ENCODE measurements around the gene SELENBP1.

SELENBP1 gene

DNA sequence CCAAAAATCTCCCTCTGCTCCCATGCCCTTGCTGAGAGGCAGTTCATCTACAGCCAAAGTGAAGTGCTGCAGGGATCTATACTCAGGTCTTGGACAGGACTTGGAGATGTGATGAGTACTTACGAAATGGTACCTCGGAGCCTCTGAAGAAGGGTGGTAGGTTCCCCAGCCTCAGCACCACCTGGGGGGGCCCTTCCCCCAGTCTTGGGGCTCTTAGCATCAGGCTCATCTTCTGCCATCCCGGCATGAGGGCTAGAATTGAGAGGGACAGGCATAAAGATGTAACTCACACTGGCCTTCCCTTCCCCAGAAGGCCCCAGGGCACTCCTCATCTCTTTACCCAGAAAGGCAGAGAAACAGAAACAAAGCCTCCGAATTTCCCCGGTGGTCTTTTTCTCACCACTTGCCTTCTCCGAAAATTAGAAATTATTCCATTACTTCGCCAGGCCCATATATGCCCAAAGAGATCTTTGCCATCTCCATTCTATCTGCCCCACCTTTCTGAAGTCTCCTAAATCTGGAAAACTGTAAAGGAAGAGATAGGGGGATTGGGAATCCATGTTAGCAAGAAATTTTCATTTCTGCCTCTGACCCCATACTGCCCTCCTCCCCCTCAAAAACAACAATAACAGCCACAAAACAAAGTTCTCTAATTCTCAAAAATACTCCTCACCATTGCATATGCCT is 26.3 kb downstream of the SELENBP1 start:
- no peak for DNase-seq (ENCODE audit: low read depth in 1 of 2, low spot score in 1 of 2)

GRCh38 chr1:151344291-151344690 is 28.2 kb downstream of the SELENBP1 start:
- no peak for DNase-seq (ENCODE audit: low read depth in 1 of 2, low spot score in 1 of 2)

DNA sequence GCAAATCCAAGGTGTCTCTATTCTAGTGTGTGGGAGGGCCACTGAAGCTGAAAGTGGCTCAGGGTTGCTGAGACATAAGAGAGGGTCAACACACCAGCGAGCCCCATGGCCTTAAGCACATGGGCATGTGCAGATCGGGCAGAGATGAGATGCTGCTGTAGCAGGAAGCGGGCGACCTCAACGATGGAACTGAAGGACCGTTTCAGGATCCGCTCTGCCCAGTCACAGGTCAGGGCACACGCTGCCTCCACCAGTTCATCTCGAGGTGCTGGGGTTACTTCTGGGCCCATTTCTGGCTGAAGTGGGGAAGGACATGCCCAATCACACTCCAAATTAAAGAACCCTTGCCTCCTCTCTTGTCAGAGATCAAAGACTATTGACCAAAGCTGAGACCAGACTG is 28.9 kb downstream of the SELENBP1 start:
- DNase-seq (ENCODE audit: low read depth in 1 of 2, low spot score in 1 of 2) = no peak

- DNase-seq (ENCODE audit: low read depth in 1 of 2, low spot score in 1 of 2) = no peak
Measured at GRCh38 chr1:151342569-151342968, 29.9 kb downstream of the SELENBP1 start.

- no peak for DNase-seq (ENCODE audit: low read depth in 1 of 2, low spot score in 1 of 2)
Measured at GRCh38 chr1:151342021-151342420, 30.5 kb downstream of the SELENBP1 start.

GRCh38 chr1:151340870-151341754 is 31.4 kb downstream of the SELENBP1 start:
- peak in 1 of 2 donors; percentile 17 for DNase-seq (ENCODE audit: low read depth in 1 of 2, low spot score in 1 of 2)

GRCh38 chr1:151336556-151336955 is 35.9 kb downstream of the SELENBP1 start:
- no peak for DNase-seq (ENCODE audit: low read depth in 1 of 2, low spot score in 1 of 2)

DNA sequence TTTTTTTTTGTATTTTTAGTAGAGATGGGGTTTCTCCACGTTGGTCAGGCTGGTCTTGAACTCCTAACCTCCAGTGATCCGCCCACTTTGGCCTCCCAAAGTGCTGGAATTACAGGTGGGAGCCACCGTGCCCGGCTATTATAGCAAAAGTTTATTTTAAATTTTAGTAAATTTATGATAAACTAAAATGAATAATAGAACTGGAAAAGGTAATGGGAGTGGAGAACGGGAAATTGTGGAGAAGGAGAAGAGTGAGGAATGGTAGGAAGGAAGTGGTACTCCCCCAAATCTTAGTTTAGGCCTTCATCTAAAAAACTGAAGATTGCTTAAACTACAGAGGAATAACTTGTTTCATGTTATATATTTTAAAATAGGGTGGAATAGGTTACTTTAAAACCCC is 37.7 kb downstream of the SELENBP1 start:
- DNase-seq (ENCODE audit: low read depth in 1 of 2, low spot score in 1 of 2) = no peak

DNA sequence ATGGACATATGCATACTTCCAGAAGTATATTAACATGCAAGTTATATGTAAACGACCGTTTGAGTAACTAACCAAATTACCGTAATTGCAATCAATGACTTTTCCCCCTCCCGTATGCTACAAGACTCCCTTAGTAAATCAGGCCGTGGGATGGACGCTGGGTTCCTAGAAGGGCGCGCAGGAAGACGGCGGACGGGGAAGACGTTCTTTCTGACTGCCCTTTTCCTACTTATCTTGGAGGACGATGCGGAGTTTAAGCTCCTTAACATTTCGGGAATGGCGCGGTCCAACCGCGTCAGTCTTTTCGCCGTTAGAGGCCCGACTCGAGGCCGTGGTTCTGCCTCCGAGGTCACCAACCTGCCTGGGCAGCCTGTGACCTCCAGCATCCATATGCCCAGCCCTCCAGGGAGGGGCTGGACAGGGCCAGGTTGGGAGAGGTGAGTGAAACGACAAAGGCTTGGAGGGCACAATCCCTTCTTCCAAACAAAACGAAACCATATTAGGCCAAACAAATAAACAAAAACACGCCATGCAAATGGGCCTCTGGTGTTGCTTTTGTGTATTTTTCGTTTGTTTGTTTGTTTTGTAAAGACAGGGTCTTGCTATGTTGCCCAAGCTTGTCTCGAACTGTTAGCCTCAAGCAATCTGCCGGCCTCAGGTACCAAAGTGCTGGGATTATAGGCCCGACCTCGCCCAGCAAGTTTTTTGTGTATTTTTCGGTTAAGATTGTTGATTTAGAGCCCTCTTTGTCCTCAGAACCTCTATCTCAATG is 44.4 kb downstream of the SELENBP1 start:
- no peak for DNase-seq (ENCODE audit: low read depth in 1 of 2, low spot score in 1 of 2)

DNA sequence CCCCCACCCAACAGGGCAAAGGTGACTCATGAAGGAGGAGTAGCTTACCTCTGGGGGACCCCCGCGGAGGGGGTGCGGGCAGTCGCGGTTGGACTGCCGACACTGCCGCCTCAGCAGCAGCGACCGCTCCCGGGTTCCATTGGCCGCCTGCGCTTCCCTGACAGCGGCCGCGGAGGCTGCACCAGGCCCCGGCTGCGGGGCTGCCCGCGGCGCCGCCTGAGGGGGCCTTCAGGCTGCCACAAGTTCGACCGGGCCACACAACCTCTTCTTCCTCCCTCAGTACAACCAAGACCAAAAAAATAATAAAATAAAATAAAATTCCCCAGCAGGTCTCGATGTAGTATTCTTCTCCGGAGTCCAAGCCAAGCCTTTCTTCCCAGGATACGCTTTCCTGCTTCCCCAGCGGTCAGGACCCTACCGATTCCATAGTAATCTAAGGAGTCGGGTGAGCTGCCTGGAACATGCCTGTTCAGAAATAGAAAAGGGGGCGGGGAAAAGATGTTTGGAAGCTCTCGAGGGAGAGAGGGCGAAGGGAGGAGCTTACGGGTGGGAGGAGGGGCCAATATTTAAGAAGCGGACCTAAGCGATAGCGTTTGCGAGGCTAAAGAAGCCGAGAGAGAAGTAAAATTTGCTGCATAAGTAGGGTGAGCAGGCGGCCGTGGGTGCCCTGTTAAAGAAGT is 45.1 kb downstream of the SELENBP1 start, which contains the start of gene PI4KB:
Gene PI4KB (minus strand): TSS at position 194 of the 680 bp plus-strand sequence. CDS start 10,935 bp downstream, outside the sequence.
- DNase-seq (ENCODE audit: low read depth in 1 of 2, low spot score in 1 of 2) = peak; percentile 63 to 72

GRCh38 chr1:151326619-151327222 is 45.8 kb downstream of the SELENBP1 start:
- DNase-seq (ENCODE audit: low read depth in 1 of 2, low spot score in 1 of 2) = peak; percentile 9 to 34

GRCh38 chr1:151325646-151326429 is 46.7 kb downstream of the SELENBP1 start:
- DNase-seq (ENCODE audit: low read depth in 1 of 2, low spot score in 1 of 2) = no peak

GRCh38 chr1:151325231-151325630 is 47.3 kb downstream of the SELENBP1 start:
- no peak for DNase-seq (ENCODE audit: low read depth in 1 of 2, low spot score in 1 of 2)

DNA sequence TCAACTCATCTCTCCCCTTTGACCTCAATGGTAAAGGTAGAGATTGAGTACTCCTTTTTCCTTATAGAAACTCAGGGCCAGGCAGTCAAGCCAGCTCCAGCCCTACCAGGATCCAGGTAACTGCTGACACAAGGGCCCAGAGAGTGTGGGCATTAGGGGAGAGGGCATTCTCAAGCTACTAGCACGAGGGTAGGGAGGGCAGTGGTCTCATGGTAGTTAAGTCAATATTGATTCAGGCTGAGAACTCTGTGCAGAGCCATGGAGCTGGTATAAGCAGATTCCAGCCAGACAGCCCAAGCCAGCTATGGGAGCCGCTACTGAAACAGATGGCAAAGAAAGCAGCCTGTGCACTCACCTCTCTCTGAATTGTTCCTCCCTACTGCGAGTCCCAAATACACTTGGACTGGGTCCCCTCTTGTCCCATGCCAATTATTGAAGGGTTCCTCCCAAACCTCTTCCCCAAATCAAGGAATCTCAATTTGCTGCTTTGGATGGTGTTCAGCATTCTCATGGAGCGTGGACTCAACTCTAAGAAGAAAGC is 48.0 kb downstream of the SELENBP1 start:
- no peak for DNase-seq (ENCODE audit: low read depth in 1 of 2, low spot score in 1 of 2)

DNA sequence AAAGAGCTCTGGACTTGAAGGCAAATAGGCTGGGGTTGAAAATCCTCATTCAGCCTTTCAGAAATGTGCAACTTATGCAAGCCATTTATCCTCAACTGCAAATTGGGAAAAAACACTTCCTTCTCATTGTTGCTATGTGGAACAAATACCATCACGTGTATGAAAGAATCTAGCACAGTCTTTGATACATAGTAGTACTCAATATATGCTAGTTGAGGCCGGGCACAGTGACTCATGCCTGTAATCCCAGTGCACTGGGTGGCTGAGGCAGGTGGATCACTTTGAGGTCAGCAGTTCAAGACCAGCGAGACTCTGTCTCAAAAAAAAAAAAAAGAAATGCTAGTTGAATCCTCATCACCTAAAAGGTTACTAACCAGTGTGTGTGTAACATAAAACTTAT is 53.5 kb downstream of the SELENBP1 start:
- no peak for DNase-seq (ENCODE audit: low read depth in 1 of 2, low spot score in 1 of 2)

- DNase-seq (ENCODE audit: low read depth in 1 of 2, low spot score in 1 of 2) = no peak
Measured at GRCh38 chr1:151315565-151316235, 56.8 kb downstream of the SELENBP1 start.

Measured in stimulated activated CD4-positive, alpha-beta T cell treated with anti-CD3 and anti-CD28 coated beads, Interleukin-15, amount 100 ng/mL, for 1 hour (primary cell).